ENCODE measurements around the gene DPPA5.
"Not testable (repeated sequence)": the region's sequence is repeated elsewhere in the genome, so short reads cannot be mapped to it uniquely, and the experiment has no call there.

The DPPA5 gene

GRCh38 chr6:73364121-73364520 is 10.0 kb upstream of the DPPA5 start:
- DNase-seq (ENCODE audit: low read depth) = no peak

DNA sequence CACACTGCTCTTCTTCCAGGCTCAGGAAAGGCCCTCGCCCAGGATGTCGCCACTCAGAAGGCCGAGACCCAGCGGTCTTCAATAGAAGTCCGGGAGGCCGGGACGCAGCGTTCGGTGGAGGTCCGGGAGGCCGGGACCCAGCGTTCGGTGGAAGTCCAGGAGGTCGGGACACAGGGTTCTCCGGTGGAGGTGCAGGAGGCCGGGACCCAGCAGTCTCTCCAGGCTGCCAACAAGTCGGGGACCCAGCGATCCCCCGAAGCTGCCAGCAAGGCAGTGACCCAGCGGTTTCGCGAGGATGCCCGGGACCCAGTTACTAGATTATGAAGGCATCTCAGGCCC is 9.4 kb upstream of the DPPA5 start:
- no peak for DNase-seq (ENCODE audit: low read depth)

DNA sequence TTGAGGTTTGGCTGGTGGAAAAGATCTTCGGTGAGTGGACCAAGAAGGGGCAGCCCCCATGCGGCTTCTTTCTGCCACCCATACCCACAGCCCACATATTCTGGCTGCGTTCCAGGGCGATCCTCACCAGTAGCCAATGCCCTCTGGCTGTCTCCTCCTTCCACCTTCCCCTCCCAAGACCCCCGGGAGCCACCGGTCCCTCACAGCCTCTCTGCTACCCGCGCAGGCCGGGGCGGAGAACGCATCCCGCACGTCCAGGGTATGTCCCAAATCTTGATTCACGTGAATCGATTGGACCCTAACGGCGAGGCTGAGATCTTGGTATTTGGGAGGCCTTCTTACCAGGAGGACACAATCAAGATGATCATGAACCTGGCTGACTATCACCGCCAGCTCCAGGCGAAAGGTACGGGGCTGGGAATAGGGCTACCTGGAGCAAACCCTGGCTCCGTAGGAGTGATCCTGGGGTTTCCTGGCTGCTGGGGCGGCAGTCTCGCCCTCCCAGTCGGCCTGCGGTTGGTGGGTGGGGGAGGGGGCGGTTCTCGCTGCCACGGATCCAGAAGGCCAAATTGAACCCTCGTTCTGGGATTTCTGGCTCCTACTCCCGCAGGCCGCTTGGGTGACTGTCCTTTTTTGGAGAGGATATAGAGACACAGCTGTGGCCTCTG is 8.9 kb upstream of the DPPA5 start:
- no peak for DNase-seq (ENCODE audit: low read depth)

DNA sequence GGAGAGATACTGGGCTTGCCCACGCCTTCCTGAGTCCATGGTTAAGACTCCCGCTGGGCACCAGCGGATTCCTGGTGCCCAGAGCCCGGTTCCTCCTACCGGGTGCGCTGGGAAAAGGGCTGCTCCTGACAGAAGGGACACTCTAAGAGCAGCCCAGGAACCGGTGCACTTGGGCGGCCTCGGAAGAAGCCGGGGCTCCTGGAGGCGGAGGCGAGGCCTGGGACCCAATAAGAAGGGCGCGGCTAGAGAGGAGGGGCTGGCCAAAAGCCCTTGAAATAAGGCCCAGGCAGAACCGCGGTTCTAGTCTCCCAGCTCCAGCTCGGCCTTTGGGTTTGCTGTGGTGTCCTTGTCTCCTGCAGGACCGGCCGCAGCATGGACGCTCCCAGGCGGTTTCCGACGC is 8.3 kb upstream of the DPPA5 start, which contains the start of gene KHDC3L:
Gene KHDC3L (plus strand): TSS at position 301 of the 400 bp plus-strand sequence. CDS start 72 bp downstream, at position 373.
- DNase-seq (ENCODE audit: low read depth) = no peak

DNA sequence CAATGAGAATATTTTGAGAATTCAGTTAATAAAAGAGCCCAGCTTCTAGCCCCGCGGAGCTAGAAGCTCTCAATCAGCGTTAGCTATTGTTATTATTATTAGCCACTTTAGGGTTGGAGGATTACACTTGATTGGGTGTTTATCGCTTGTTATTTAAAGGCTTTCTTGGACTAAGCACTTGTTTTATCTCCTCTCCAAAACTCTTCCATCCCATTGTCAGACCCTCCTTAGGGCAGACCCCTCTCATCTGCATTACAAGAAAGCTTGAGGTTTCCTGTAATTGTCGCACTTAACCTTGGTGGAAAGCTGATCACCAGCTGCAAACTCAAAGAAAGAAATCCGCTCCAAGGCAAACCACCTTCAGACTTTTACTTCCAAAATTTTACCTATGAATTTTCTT is 4.8 kb downstream of the DPPA5 start:
- no peak for DNase-seq (ENCODE audit: low read depth)

DNA sequence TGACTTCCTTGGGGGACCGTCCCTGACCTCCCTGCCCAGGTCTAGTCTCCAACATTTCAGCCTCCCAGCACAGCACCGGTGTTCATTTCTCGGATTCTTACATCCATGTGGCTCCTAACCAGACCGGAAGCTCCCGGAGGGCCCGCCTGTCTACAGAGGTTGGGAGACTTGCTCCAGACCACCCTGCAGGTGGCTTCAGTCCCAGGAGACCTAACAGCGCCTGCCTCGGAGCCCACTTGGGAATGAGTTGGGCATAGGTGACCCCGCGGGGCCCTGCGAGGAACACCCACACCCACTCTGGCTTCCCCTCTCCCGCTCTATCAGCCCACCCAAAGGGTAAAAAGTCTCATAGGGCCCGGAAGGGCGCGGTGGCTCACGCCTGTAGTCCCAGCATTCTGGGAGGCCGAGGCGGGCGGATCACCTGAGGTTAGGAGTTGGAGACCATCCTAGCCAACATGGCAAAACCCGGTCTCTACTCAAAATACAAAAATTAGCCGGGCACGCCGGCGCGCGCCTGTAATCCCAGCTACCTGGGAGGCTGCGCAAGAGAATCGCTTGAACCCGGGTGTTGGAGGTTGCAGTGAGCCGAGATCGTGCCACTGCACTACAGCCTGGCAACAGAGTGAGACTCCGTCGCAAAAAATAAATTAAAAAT is 5.4 kb downstream of the DPPA5 start:
- no peak for DNase-seq (ENCODE audit: low read depth)

DNA sequence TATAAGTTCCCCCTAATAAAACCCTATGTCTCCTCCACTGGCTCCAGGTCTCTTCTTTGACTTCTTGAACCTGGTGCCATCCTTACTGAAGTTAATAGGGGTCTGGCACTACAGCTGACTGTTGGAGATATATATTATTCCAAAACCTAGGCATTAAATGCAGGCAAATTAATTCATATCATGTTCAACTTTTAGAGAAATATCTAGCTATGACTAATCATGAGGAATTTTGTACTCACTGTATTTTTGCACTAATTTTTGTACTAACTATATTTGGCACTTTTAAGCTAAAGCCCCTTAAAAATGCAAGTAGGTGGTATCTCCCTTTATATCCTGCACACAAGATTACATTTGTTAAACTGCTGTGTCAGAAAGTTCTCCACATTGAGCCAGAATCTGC is 10.9 kb downstream of the DPPA5 start:
- no peak for DNase-seq (ENCODE audit: low read depth)

DNA sequence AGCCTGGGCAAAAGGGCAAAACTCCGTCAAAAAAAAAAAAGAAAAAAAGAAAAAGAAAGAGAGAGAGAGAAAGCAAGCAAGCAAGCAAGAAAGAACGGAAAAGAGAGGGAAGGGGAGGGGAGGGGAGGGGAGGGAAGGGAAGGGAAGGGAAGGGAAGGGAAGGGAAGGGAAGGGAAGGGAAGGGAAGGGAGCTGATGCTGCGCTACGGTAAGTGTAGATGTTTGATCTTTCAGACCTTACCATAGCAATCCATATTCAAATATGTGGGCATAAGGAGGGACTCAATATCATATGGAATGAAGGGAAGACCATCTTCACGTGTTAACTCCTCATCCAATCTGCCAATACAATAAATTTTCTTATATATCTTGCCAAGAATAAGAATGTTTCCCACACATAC is 11.9 kb downstream of the DPPA5 start:
- no peak for DNase-seq (ENCODE audit: low read depth)

DNA sequence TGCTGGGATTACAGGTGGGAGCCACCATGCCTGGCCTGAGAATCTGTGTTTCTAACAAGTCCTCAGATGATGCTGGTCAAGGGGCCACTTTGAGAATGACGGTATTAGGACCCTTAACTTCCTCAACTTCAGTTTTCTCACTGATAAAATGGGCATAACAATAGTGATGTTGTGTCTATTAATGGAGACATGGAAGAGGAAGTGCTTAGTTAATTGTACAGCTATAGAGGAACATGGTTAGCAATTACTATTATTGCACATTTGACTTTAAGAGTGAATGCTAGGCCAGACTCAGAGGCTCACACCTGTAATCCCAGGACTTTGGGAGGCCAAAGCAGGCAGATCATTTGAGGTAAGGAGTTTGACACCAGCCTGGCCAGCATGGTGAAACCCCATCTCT is 12.7 kb downstream of the DPPA5 start:
- DNase-seq (ENCODE audit: low read depth) = no peak

DNA sequence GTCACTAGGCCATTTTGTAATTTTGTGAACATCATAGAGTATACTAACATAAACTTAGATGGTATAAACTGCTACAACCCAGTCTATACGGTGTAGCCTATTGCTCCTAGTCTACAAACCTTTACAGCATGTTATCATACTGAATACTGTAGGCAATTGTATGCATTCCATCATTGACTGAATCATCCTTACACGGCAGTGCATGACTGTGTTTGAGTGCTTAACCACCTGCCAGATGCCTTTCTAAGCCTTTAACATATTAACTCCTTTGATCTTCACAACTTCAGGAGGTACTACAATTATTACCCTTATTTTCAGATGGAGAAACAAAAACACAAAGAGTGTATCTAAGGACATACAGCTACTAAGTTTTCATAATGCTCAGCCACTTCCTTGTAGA is 14.0 kb downstream of the DPPA5 start:
- no peak for DNase-seq (ENCODE audit: low read depth)

GRCh38 chr6:73339340-73339739 is 14.7 kb downstream of the DPPA5 start:
- DNase-seq (ENCODE audit: low read depth) = no peak

- no peak for DNase-seq (ENCODE audit: low read depth)
These were observed 24.9 kb downstream of the DPPA5 start for GRCh38 chr6:73329201-73329600.

DNA sequence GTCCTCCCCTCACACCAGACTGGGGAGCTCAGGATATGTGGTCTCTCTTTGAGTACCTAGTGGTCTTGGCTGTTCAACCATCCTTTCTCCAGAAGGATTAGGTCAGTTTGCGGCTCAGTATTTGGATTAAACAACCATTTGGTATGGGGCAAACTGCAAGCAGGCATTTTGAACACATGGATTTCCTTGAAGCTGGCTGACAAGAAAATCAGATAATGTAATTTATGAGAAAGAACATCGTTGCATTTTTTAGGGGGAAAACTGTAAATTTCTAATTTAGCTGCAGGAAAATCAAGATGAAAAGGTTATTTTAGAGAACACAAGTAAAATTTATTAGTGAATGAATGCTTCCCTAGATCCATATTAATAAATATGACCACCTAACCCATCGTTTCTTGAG is 25.3 kb downstream of the DPPA5 start:
- no peak for DNase-seq (ENCODE audit: low read depth)

- no peak for DNase-seq (ENCODE audit: low read depth)
These were observed 28.4 kb downstream of the DPPA5 start for GRCh38 chr6:73325656-73326055.

GRCh38 chr6:73323323-73323722 is 30.8 kb downstream of the DPPA5 start:
- no peak for DNase-seq (ENCODE audit: low read depth)

DNA sequence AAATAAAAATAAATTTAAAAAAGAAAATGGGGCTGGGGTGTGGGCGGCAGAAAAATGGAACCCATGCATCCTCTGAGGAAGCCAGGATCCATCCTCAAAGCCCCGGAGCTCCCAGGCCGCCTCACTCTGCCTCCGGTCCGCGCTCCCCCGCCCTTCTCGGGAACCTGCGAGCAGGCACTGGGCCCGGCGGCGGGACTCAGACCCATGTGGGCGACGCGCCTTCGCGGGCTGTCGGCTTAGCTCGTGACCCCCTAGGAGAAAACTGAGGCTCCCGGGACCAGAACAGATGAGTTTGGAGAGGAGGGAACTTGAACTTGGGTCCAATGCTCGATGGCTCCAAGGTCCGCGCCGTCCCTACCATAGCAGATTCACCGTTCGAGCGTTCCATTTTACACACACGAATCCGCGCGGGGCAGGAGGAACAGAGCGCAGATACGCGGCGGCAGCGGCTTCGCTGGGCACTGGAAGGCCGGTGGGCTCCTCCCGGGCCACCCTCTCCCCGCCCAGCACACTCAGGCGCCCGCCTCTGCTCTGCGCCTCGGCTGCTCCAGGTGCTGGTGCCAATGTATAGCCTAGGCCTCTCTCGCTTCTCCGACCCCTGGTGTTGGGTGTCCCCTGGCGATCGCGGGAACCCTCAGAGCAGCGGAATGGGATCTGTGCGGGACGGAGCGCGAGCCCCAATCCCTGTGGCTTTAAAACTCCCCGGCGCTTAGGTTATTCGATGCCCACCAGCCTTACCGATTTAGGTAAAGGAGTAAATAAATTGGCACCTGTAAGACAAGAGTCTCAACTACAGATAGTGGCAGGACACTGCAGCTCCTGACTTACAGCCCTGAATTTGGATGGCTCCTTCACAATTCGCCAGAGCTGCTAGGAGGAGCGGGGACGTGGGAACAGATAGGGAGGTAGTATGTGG is 39.2 kb downstream of the DPPA5 start:
- DNase-seq (ENCODE audit: low read depth) = no peak

GRCh38 chr6:73310503-73310845 is 43.6 kb downstream of the DPPA5 start:
- DNase-seq (ENCODE audit: low read depth) = not testable (repeated sequence)

GRCh38 chr6:73309785-73310502 is 44.1 kb downstream of the DPPA5 start:
- peak; percentile 33 for DNase-seq (ENCODE audit: low read depth)

GRCh38 chr6:73309535-73309784 is 44.6 kb downstream of the DPPA5 start:
- DNase-seq (ENCODE audit: low read depth) = no peak

DNA sequence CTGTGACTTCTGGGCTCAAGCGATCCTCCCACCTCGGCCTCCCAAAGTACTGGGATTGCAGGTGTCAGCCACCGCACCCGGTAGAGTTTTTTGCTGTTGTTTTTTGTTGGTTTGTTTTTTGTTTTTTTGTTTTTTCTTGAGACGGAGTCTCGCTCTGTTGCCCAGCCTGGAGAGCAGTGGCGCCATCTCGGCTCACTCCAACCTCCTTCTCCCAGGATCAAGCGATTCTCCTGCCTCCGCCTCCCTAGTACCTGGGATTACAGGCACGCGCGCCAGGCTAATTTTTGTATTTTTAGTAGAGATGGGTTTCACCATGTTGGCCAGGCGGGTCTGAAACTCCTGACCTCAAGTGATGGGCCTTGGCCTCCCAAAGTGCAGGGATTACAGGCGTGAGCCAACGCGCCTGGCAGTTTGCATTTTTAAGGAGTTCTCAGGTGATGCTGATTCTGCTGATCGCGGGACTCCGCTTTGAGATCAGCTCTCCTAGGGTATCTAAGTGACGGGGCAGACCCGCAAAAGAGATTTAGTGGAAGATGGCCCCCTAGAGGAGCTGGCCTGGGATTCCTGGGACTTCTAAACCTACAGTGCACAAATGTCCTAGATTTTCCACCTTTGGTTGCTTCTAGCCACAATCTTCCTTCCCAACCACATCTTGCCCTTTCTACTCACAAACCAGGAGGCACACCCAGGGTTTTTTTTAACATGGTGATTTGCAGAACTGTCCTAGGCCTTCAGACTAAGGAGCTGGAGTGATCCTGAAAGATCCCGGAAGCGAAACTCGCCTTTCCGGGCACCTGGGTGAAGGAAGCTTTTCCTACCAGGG is 45.2 kb downstream of the DPPA5 start:
- DNase-seq (ENCODE audit: low read depth) = no peak

GRCh38 chr6:73303773-73304172 is 50.3 kb downstream of the DPPA5 start:
- not testable (repeated sequence) for DNase-seq (ENCODE audit: low read depth)
